ENCODE results near the gene EIF4A3.

EIF4A3 gene

GRCh38 chr17:80117491-80118401 lies 29.2 kb downstream of the EIF4A3 start:
- Histone ChIP-seq H3K9me3 (ENCODE audit: low read depth, low read length) (no peaks in the 10 kb centered on the region), H3K36me3 (ENCODE audit: insufficient read depth, low read length) (no peaks in the 10 kb centered on the region), H3K27ac (no peak overlapping the region), H3K4me3 (no peak overlapping the region), H3K9ac (ENCODE audit: insufficient read length) (no peak overlapping the region)
- TF ChIP-seq POLR2AphosphoS5 (IDR thresholded peaks at IDR 0.05; ENCODE audit: borderline replicate concordance, low read depth, low read length), result no peak
- no peak for TF ChIP-seq FOXP2 (optimal IDR thresholded peaks at IDR 0.05; ENCODE audit: control extremely low read depth, extremely low read length, insufficient read depth)
- no peak for TF ChIP-seq EZH2 (IDR thresholded peaks at IDR 0.05)
- DNase-seq (ENCODE audit: low read depth, low spot score), result no peak

DNA sequence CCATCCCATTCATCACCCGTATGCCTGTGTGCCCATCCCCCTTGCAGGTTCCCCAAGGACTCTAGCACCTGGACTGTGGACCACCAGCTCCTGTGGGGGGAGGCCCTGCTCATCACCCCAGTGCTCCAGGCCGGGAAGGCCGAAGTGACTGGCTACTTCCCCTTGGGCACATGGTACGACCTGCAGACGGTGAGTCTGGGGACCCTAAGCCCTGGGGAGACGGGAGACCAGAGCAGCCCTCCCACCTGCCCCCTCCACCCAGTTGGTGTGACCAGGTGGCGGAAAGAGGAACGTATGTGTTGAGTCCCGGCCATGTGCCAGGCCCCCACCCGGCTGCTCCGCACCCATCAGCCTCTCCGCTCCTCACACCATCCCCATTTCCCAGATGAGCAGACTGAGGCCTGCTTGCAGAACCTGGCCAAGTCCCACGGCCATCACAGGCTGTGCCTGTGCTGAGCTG lies 30.0 kb downstream of the EIF4A3 start:
- no peak overlapping the region for H3K9ac ChIP-seq (ENCODE audit: insufficient read length)
- no peak overlapping the region for H3K4me3 ChIP-seq
- no peak for DNase-seq (ENCODE audit: low read depth, low spot score)
- H3K36me3 ChIP-seq (ENCODE audit: insufficient read depth, low read length), result no peaks in the 10 kb centered on the region
- H3K9me3 ChIP-seq (ENCODE audit: low read depth, low read length), result no peaks in the 10 kb centered on the region
- H3K27ac ChIP-seq, result no peak overlapping the region
- TF ChIP-seq FOXP2 (optimal IDR thresholded peaks at IDR 0.05; ENCODE audit: control extremely low read depth, extremely low read length, insufficient read depth) (no peak), EZH2 (IDR thresholded peaks at IDR 0.05) (no peak), POLR2AphosphoS5 (IDR thresholded peaks at IDR 0.05; ENCODE audit: borderline replicate concordance, low read depth, low read length) (no peak)

DNA sequence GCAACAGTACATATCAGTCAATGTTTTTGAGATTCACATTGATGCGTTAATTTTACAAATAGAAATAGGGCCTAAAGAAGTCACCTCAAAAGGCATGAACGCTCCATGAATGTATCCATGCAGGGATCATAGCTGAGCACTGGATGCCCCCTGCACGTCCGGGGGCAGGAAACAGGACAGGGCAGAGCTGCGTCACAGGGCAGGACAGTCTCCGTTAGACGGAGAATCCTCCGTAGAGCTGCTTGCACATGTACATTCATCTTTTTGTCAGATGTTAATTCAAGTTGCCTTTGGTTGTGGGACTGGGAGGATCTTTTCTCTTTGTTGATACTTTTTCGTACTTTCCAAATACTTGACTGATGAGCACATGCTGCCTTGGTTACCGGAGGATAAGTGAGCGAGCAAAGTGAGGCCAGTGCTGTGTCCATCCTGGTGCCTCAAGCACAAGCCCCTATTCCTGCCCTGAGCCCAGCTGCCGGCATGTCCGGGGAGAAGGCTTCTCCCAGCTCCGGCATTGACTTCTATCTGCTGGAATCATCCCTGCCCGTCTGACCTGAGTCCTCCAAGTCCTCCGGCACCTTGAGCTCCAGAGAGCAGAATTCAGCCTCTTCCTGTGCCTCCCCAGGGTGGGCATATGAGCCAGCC lies 30.5 kb downstream of the EIF4A3 start:
- Histone ChIP-seq H3K9me3 (ENCODE audit: low read depth, low read length) (no peaks in the 10 kb centered on the region), H3K4me3 (no peak overlapping the region), H3K27ac (no peak overlapping the region), H3K9ac (ENCODE audit: insufficient read length) (no peak overlapping the region), H3K36me3 (ENCODE audit: insufficient read depth, low read length) (no peaks in the 10 kb centered on the region)
- no peak for DNase-seq (ENCODE audit: low read depth, low spot score)
- TF ChIP-seq FOXP2 (optimal IDR thresholded peaks at IDR 0.05; ENCODE audit: control extremely low read depth, extremely low read length, insufficient read depth), result no peak

DNA sequence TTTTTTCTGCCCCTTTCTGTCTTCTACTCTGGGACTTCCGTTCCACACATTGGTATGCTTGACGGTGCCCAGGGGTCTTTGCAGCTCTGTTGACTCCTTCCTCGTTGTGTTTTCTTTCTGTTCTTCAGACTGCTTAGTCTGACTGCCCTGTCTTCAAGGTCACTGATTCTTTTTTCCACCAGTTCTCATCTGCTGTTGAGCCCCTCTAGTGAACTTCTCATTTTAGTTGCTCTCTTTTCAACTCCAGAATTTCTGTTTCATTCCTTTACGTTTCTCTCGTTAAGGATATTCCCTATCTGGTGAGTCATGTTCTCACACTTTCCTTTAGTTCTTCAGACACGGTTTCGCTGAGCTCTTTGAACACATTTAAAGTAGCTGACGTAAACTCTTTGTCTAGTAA lies 31.8 kb downstream of the EIF4A3 start:
- H3K9ac ChIP-seq (ENCODE audit: insufficient read length), result no peak overlapping the region
- no peak overlapping the region for H3K4me3 ChIP-seq
- H3K36me3 ChIP-seq (ENCODE audit: insufficient read depth, low read length), result no peaks in the 10 kb centered on the region
- no peaks in the 10 kb centered on the region for H3K9me3 ChIP-seq (ENCODE audit: low read depth, low read length)
- H3K27ac ChIP-seq, result no peak overlapping the region
- DNase-seq (ENCODE audit: low read depth, low spot score), result no peak
- TF ChIP-seq EZH2 (IDR thresholded peaks at IDR 0.05) (no peak), FOXP2 (optimal IDR thresholded peaks at IDR 0.05; ENCODE audit: control extremely low read depth, extremely low read length, insufficient read depth) (no peak), POLR2AphosphoS5 (IDR thresholded peaks at IDR 0.05; ENCODE audit: borderline replicate concordance, low read depth, low read length) (no peak)

DNA sequence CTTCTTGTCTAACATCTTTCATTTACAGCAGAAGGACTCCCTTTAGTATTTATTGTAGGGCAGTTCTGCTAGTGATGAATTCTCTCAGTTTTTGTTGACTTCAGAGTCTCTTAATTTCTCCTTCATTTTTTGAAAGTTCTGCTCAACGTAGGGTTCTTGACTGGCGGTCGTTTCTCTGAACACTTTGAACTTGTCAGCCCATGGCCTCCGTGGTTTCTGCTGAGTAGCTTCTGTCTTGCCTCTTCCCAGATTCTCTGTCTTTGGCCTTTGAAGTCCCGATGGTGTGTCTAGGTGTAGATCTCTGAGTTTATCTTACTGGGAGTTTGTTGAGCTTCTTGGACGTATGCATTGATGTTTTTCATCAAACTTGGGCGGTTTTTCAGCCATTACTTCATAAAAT lies 32.2 kb downstream of the EIF4A3 start:
- DNase-seq (ENCODE audit: low read depth, low spot score), result no peak
- TF ChIP-seq FOXP2 (optimal IDR thresholded peaks at IDR 0.05; ENCODE audit: control extremely low read depth, extremely low read length, insufficient read depth) (no peak), POLR2AphosphoS5 (IDR thresholded peaks at IDR 0.05; ENCODE audit: borderline replicate concordance, low read depth, low read length) (no peak), EZH2 (IDR thresholded peaks at IDR 0.05) (no peak)
- no peaks in the 10 kb centered on the region for H3K9me3 ChIP-seq (ENCODE audit: low read depth, low read length)
- H3K9ac ChIP-seq (ENCODE audit: insufficient read length), result no peak overlapping the region
- no peaks in the 10 kb centered on the region for H3K36me3 ChIP-seq (ENCODE audit: insufficient read depth, low read length)
- H3K4me3 ChIP-seq, result no peak overlapping the region
- H3K27ac ChIP-seq, result no peak overlapping the region

DNA sequence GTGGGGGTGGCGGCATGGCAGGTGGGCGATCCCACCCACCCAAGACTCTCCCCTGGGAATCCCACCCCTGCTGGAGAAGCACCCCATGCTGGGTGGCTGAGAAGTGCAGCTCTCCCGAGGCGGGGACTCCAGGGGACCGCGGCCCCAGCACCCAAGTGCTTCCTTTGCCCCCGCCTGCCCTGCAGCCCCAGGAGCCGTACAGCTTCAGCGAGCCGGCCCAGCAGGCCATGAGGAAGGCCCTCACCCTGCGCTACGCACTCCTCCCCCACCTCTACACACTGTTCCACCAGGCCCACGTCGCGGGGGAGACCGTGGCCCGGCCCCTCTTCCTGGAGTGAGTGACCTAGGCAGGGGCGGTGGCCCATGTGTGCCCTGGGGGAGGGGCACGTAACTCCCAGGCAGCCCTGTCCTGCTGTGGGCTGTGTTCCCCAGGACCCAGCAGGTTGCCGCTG lies 33.9 kb downstream of the EIF4A3 start:
- no peak for DNase-seq (ENCODE audit: low read depth, low spot score)
- H3K9ac ChIP-seq (ENCODE audit: insufficient read length), result no peak overlapping the region
- H3K9me3 ChIP-seq (ENCODE audit: low read depth, low read length), result no peaks in the 10 kb centered on the region
- no peak overlapping the region for H3K27ac ChIP-seq
- no peaks in the 10 kb centered on the region for H3K36me3 ChIP-seq (ENCODE audit: insufficient read depth, low read length)
- no peak overlapping the region for H3K4me3 ChIP-seq
- TF ChIP-seq FOXP2 (optimal IDR thresholded peaks at IDR 0.05; ENCODE audit: control extremely low read depth, extremely low read length, insufficient read depth) (no peak), POLR2AphosphoS5 (IDR thresholded peaks at IDR 0.05; ENCODE audit: borderline replicate concordance, low read depth, low read length) (no peak), EZH2 (IDR thresholded peaks at IDR 0.05) (no peak)

DNA sequence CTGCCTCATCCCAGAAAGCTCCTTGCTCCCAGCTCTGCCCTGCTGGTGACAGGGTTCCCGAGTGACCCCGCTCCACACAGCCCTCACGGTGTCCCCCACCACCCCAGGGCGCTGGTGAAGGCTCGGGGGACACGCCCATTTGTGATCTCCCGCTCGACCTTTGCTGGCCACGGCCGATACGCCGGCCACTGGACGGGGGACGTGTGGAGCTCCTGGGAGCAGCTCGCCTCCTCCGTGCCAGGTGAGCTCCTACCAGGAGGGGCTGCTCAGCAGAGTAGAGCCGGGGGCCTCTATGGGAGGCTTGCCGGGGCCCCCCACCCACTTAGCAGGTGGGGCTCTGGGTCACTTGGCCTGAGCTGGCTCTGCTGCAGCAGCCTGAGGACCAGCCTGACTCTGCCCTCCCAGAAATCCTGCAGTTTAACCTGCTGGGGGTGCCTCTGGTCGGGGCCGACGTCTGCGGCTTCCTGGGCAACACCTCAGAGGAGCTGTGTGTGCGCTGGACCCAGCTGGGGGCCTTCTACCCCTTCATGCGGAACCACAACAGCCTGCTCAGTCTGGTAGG lies 34.4 kb downstream of the EIF4A3 start:
- no peak for DNase-seq (ENCODE audit: low read depth, low spot score)
- no peaks in the 10 kb centered on the region for H3K36me3 ChIP-seq (ENCODE audit: insufficient read depth, low read length)
- no peak overlapping the region for H3K27ac ChIP-seq
- TF ChIP-seq EZH2 (IDR thresholded peaks at IDR 0.05) (no peak), FOXP2 (optimal IDR thresholded peaks at IDR 0.05; ENCODE audit: control extremely low read depth, extremely low read length, insufficient read depth) (no peak), POLR2AphosphoS5 (IDR thresholded peaks at IDR 0.05; ENCODE audit: borderline replicate concordance, low read depth, low read length) (no peak)
- H3K9me3 ChIP-seq (ENCODE audit: low read depth, low read length), result no peaks in the 10 kb centered on the region
- H3K9ac ChIP-seq (ENCODE audit: insufficient read length), result no peak overlapping the region
- H3K4me3 ChIP-seq, result no peak overlapping the region

DNA sequence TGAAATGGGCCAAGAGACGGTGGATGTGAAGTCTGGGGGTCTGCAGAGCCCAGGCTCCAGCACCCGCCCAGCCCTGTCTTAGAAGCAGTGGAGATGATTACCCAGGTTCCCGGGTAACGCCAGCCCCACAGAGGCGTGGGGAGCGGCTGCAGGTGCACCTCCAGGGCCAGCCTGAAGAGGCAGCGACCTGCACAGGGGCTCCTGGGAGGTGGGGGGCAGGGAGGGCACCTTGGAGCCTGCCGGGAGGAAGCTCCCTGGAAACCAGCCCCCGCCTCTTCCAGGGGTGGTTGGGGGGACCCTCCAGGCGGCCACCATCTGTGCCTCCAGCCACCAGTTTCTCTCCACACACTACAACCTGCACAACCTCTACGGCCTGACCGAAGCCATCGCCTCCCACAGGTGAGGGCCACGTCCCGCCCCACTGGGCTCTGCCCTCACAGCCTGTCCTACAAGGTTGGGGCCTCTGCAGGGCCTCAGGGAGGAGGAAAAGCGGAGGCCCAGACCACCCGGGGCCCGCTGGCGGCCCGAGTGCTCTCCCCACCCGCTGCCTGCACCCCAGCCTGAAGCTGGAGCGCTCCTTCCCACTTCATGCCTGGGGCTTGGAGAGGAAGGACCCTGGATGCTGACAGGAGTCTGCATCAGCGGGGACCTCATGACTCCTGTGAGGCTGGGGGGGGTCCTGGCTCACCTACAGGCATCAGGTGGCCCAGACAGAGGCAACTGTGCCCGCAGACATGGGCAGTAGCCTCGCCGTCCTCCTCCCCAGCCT lies 35.0 kb downstream of the EIF4A3 start:
- no peak for TF ChIP-seq FOXP2 (optimal IDR thresholded peaks at IDR 0.05; ENCODE audit: control extremely low read depth, extremely low read length, insufficient read depth)
- no peak for TF ChIP-seq EZH2 (IDR thresholded peaks at IDR 0.05)
- no peak for TF ChIP-seq POLR2AphosphoS5 (IDR thresholded peaks at IDR 0.05; ENCODE audit: borderline replicate concordance, low read depth, low read length)
- Histone ChIP-seq H3K9ac (ENCODE audit: insufficient read length) (no peak overlapping the region), H3K9me3 (ENCODE audit: low read depth, low read length) (no peaks in the 10 kb centered on the region), H3K4me3 (no peak overlapping the region), H3K27ac (no peak overlapping the region), H3K36me3 (ENCODE audit: insufficient read depth, low read length) (no peaks in the 10 kb centered on the region)
- no peak for DNase-seq (ENCODE audit: low read depth, low spot score)
